ENCODE data around the gene ZNF280D. TPM values are rescaled to one million over a fixed set of nuclear protein-coding genes. Genes with fewer than 3 reads are reported as not detected.

Gene ZNF280D
- total RNA-seq, 2 donors from 2014 or later: 24.9 to 27.4 TPM

GRCh38 chr15:56749982-56750381 lies 16.7 kb upstream of the ZNF280D start:
- no peak for DNase-seq
- H3K27me3 ChIP-seq: no peaks in the 10 kb centered on the region
- intact Hi-C loops (cut with DNase I): no loop called here
- H3K4me3 ChIP-seq: no peak overlapping the region
- H3K36me3 ChIP-seq: no peaks in the 10 kb centered on the region
- no peaks in the 10 kb centered on the region for H3K4me1 ChIP-seq
- no peak overlapping the region for H3K9ac ChIP-seq (ENCODE audit: low read depth in 2 of 2, low read length in 2 of 2)
- no peaks in the 10 kb centered on the region for H3K9me3 ChIP-seq
- H3K27ac ChIP-seq: no peak overlapping the region
- TF ChIP-seq CTCF (IDR thresholded peaks at IDR 0.05): no peak

GRCh38 chr15:56744701-56745683 lies 11.7 kb upstream of the ZNF280D start:
- intact Hi-C loops (cut with DNase I): no loop called here
- Histone ChIP-seq H3K27me3 (no peaks in the 10 kb centered on the region), H3K36me3 (no peaks in the 10 kb centered on the region), H3K9me3 (no peaks in the 10 kb centered on the region), H3K9ac (ENCODE audit: low read depth in 2 of 2, low read length in 2 of 2) (no peak overlapping the region), H3K27ac (no peak overlapping the region), H3K4me1 (no peaks in the 10 kb centered on the region), H3K4me3 (no peak overlapping the region)
- DNase-seq: no peak
- no peak for TF ChIP-seq CTCF (IDR thresholded peaks at IDR 0.05)

- no peak for DNase-seq
- no peaks in the 10 kb centered on the region for H3K9me3 ChIP-seq
- H3K9ac ChIP-seq (ENCODE audit: low read depth in 2 of 2, low read length in 2 of 2): no peak overlapping the region
- H3K4me1 ChIP-seq: peaks cover 4% of the 10 kb centered on the region
- no peak overlapping the region for H3K4me3 ChIP-seq
- no peak for TF ChIP-seq CTCF (IDR thresholded peaks at IDR 0.05)
- no peaks in the 10 kb centered on the region for H3K36me3 ChIP-seq
- no peaks in the 10 kb centered on the region for H3K27me3 ChIP-seq
- H3K27ac ChIP-seq: no peak overlapping the region
- intact Hi-C loops (cut with DNase I): no loop called here
Measured at GRCh38 chr15:56741541-56741940, 8.2 kb upstream of the ZNF280D start.

- intact Hi-C loops (cut with DNase I): no loop called here
- no peak for TF ChIP-seq CTCF (IDR thresholded peaks at IDR 0.05)
- Histone ChIP-seq H3K4me3 (no peak overlapping the region), H3K27me3 (no peaks in the 10 kb centered on the region), H3K9me3 (no peaks in the 10 kb centered on the region), H3K9ac (ENCODE audit: low read depth in 2 of 2, low read length in 2 of 2) (no peak overlapping the region), H3K4me1 (peaks cover 4% of the 10 kb centered on the region), H3K27ac (no peak overlapping the region), H3K36me3 (no peaks in the 10 kb centered on the region)
- DNase-seq: no peak
Measured at GRCh38 chr15:56739964-56740640, 6.8 kb upstream of the ZNF280D start.

GRCh38 chr15:56739474-56739873 lies 6.2 kb upstream of the ZNF280D start:
- no peaks in the 10 kb centered on the region for H3K9me3 ChIP-seq
- H3K4me1 ChIP-seq: peaks cover 4% of the 10 kb centered on the region
- intact Hi-C loops (cut with DNase I): no loop called here
- no peaks in the 10 kb centered on the region for H3K27me3 ChIP-seq
- DNase-seq: no peak
- H3K4me3 ChIP-seq: no peak overlapping the region
- H3K27ac ChIP-seq: no peak overlapping the region
- no peak for TF ChIP-seq CTCF (IDR thresholded peaks at IDR 0.05)
- H3K9ac ChIP-seq (ENCODE audit: low read depth in 2 of 2, low read length in 2 of 2): no peak overlapping the region
- no peaks in the 10 kb centered on the region for H3K36me3 ChIP-seq

All from colonic mucosa (tissue), 4 donors.